ENCODE data around the gene NEU4. TPM values are rescaled to one million over a fixed set of nuclear protein-coding genes. Genes with fewer than 3 reads are reported as not detected.
A peak's percentile ranks its signal among the peaks of the same experiment; 100 is the strongest.

NEU4 gene
- total RNA-seq, 1 experiment from 2014 or later, result 10.0 TPM

DNA sequence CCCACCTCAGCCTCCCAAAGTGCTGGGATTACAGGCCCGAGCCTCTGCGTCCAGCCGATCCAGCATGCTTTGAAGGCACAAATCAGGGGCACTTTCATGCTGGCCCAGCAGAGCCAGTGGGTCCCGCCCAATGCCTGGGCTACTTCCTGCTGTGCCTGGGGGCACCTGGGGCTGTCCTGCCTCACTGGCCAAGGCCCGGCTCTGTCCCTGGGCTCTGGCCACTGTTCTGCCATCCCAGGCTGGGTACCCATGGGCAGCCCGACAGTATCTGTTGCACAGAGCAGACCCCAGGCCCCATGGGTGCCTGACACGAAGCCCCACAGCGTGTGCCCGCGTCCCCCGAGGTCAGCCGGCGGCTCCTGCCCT is 39.2 kb upstream of the NEU4 start:
- no TSS peak for BruUV-seq (replicated peaks)
- no peak overlapping the region for H3K27ac ChIP-seq (ENCODE audit: low read length)
- H3K9me3 ChIP-seq (ENCODE audit: control insufficient read depth, insufficient read depth, low read depth, low read length), result no peaks in the 10 kb centered on the region
- no peaks in the 10 kb centered on the region for H3K36me3 ChIP-seq (ENCODE audit: control insufficient read depth, insufficient read depth, low read length)
- CTCF ChIA-PET, result no interaction called here
- no peaks in the 10 kb centered on the region for H3K27me3 ChIP-seq (ENCODE audit: control insufficient read depth, insufficient read depth, low read length)
- H3K4me1 ChIP-seq (ENCODE audit: control insufficient read depth, insufficient read depth, low read length), result peaks cover 16% of the 10 kb centered on the region
- TF ChIP-seq REST (IDR thresholded peaks at IDR 0.05; ENCODE audit: insufficient read depth in 1 of 2, low read depth in 2 of 2, low read length in 1 of 2), result no peak
- no peak overlapping the region for H3K4me3 ChIP-seq (ENCODE audit: low read depth in 2 of 2, low read length in 2 of 2)
- no peak for DNase-seq (ENCODE audit: low read depth, low spot score)
- in situ Hi-C loops (cut with HindIII; ENCODE audit: low pct_unique_long_range_greater_than_20kb, low sequenced_read_pairs), result no loop called here
- no peak for ATAC-seq
- POLR2A ChIA-PET, result no interaction called here
- intact Hi-C loops (cut with micrococcal nuclease; ENCODE audit: unreplicated experiment), result no loop called here

DNA sequence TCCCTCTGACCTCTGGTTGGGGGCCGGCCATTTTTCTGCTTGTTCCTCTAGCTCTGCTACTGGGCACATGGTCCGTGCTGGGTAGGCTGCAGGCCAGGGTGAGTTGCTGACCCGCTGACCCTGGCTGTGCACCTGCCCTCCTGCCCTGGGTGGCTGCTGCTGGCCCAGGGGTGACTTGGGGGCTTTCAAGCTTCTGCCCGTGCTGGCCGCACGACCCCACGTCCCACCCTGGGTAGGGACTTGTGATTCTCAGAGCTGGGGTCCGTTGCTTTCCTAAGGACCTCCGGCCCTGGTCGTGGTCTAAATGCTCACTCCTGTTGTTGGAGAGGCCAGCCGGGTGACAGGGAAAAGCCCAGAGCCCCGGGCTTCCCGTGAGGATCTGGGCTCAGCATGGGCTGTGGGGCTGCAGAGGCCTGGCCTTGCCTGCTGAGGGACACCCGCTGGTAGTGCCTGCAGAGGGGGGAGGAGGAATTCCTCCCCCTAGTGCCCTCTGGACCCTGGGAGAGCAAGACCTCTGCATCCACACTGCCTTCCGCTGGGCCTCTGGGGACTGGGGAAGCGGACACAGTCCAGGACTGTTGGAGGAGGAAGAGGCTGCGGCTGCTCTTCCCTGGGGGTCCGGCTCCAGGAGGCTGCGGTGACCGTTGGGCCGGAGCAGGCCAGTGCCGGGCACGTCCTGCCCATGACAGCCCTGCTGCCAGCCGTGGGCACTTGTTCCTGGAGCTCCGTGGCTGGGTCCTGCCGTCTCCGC is 38.6 kb upstream of the NEU4 start:
- Histone ChIP-seq H3K27ac (ENCODE audit: low read length) (no peak overlapping the region), H3K4me1 (ENCODE audit: control insufficient read depth, insufficient read depth, low read length) (peaks cover 22% of the 10 kb centered on the region), H3K36me3 (ENCODE audit: control insufficient read depth, insufficient read depth, low read length) (no peaks in the 10 kb centered on the region), H3K27me3 (ENCODE audit: control insufficient read depth, insufficient read depth, low read length) (no peaks in the 10 kb centered on the region), H3K9me3 (ENCODE audit: control insufficient read depth, insufficient read depth, low read depth, low read length) (no peaks in the 10 kb centered on the region), H3K4me3 (ENCODE audit: low read depth in 2 of 2, low read length in 2 of 2) (no peak overlapping the region)
- ChIA-PET POLR2A (no interaction called here), CTCF (no interaction called here)
- ATAC-seq (0 out of 2 replicates have a peak, but pooled peaks have one; percentile 15), DNase-seq (ENCODE audit: low read depth, low spot score) (no peak)
- TF ChIP-seq CTCF (IDR thresholded peaks at IDR 0.05), result no peak
- no peak for TF ChIP-seq REST (IDR thresholded peaks at IDR 0.05; ENCODE audit: insufficient read depth in 1 of 2, low read depth in 2 of 2, low read length in 1 of 2)
- no peak for TF ChIP-seq SIN3A (IDR thresholded peaks at IDR 0.05; ENCODE audit: borderline replicate concordance, insufficient read depth, low read depth, low read length)
- no peak; the same call in 1 of the 2 replicates for TF ChIP-seq POLR2AphosphoS5 (IDR thresholded peaks at IDR 0.05; ENCODE audit: low read depth, low read length)
- TF ChIP-seq TCF7L2 (IDR thresholded peaks at IDR 0.05; ENCODE audit: low read depth, low read length), result no peak
- intact Hi-C loops (cut with micrococcal nuclease; ENCODE audit: unreplicated experiment), result no loop called here
- in situ Hi-C loops (cut with HindIII; ENCODE audit: low pct_unique_long_range_greater_than_20kb, low sequenced_read_pairs), result no loop called here
- BruUV-seq (replicated peaks), result no TSS peak

Measured in Panc1 (cell line).